SK-N-DZ (cell line): ENCODE measurements around the gene TMEM109.
"Not testable (repeated sequence)": the region's sequence is repeated elsewhere in the genome, so short reads cannot be mapped to it uniquely, and the experiment has no call there.

Experiments
- DNase-seq: peaks from one replicate; pipeline ENCODE4 v3.0.0-alpha.2; 2015; ENCODE audit warnings: low spot score

TMEM109 gene

GRCh38 chr11:60909680-60910280 lies 4.2 kb upstream of the TMEM109 start:
- not testable (repeated sequence) for DNase-seq

- no peak for DNase-seq
These were observed 3.7 kb upstream of the TMEM109 start for GRCh38 chr11:60910281-60910687.

- no peak for DNase-seq
These were observed 3.1 kb upstream of the TMEM109 start for GRCh38 chr11:60910711-60911380.

- DNase-seq: no peak
These were observed 1.6 kb upstream of the TMEM109 start for GRCh38 chr11:60912223-60912850.

GRCh38 chr11:60912851-60913528 lies 968 bp upstream of the TMEM109 start:
- DNase-seq: no peak

GRCh38 chr11:60914633-60915247 lies 782 bp downstream of the TMEM109 start:
- DNase-seq: no peak

GRCh38 chr11:60915248-60915914 lies 1.4 kb downstream of the TMEM109 start:
- DNase-seq: no peak

GRCh38 chr11:60916669-60917206 lies 2.8 kb downstream of the TMEM109 start:
- no peak for DNase-seq

GRCh38 chr11:60917267-60917666 lies 3.3 kb downstream of the TMEM109 start:
- no peak for DNase-seq

- no peak for DNase-seq
These were observed 4.4 kb downstream of the TMEM109 start for GRCh38 chr11:60918251-60918938.

- DNase-seq: no peak
These were observed 4.9 kb downstream of the TMEM109 start for GRCh38 chr11:60918939-60919265.

- DNase-seq: no peak
These were observed 5.4 kb downstream of the TMEM109 start for GRCh38 chr11:60919320-60919719.

GRCh38 chr11:60919956-60920355 lies 6.0 kb downstream of the TMEM109 start:
- no peak for DNase-seq

- no peak for DNase-seq
These were observed 7.3 kb downstream of the TMEM109 start for GRCh38 chr11:60921259-60921658.

- no peak for DNase-seq
These were observed 7.9 kb downstream of the TMEM109 start for GRCh38 chr11:60921777-60922335.

- no peak for DNase-seq
These were observed 8.9 kb downstream of the TMEM109 start for GRCh38 chr11:60922906-60923305.

GRCh38 chr11:60923326-60923725 lies 9.4 kb downstream of the TMEM109 start:
- DNase-seq: no peak

GRCh38 chr11:60923800-60924109 lies 9.8 kb downstream of the TMEM109 start:
- no peak for DNase-seq

- DNase-seq: peak; percentile 77
These were observed 10.3 kb downstream of the TMEM109 start, which contains the start of gene TMEM132A for GRCh38 chr11:60924110-60924905. Gene TMEM132A (plus strand): TSS chr11:60924460. CDS start chr11:60924634, 174 bp downstream.
